Measurements from ENCODE around the gene MARCHF10.

Gene MARCHF10

GRCh38 chr17:62655656-62656055 lies 152.5 kb downstream of the MARCHF10 start:
- H3K4me3 ChIP-seq (ENCODE audit: low read depth, low read length) = no peak overlapping the region
- in situ Hi-C loops (cut with HindIII; ENCODE audit: low pct_ligation_motif_present, low sequenced_read_pairs) = no loop called here
- H3K27me3 ChIP-seq (replicated peaks) = no peaks in the 10 kb centered on the region
- H3K27ac ChIP-seq = no peak overlapping the region
- no peak for DNase-seq
- TF ChIP-seq CTCF (IDR thresholded peaks at IDR 0.05; ENCODE audit: low read depth, low read length, missing control alignments) = no peak
- H3K36me3 ChIP-seq (replicated peaks) = peaks cover 14% of the 10 kb centered on the region

- Histone ChIP-seq H3K27ac (no peak overlapping the region), H3K36me3 (replicated peaks) (peaks cover 19% of the 10 kb centered on the region), H3K4me3 (ENCODE audit: low read depth, low read length) (no peak overlapping the region), H3K27me3 (replicated peaks) (no peaks in the 10 kb centered on the region)
- DNase-seq = no peak
- TF ChIP-seq CTCF (IDR thresholded peaks at IDR 0.05; ENCODE audit: low read depth, low read length, missing control alignments) = no peak
- in situ Hi-C loops (cut with HindIII; ENCODE audit: low pct_ligation_motif_present, low sequenced_read_pairs) = no loop called here
Observed at GRCh38 chr17:62653826-62654761, 154.0 kb downstream of the MARCHF10 start.

DNA sequence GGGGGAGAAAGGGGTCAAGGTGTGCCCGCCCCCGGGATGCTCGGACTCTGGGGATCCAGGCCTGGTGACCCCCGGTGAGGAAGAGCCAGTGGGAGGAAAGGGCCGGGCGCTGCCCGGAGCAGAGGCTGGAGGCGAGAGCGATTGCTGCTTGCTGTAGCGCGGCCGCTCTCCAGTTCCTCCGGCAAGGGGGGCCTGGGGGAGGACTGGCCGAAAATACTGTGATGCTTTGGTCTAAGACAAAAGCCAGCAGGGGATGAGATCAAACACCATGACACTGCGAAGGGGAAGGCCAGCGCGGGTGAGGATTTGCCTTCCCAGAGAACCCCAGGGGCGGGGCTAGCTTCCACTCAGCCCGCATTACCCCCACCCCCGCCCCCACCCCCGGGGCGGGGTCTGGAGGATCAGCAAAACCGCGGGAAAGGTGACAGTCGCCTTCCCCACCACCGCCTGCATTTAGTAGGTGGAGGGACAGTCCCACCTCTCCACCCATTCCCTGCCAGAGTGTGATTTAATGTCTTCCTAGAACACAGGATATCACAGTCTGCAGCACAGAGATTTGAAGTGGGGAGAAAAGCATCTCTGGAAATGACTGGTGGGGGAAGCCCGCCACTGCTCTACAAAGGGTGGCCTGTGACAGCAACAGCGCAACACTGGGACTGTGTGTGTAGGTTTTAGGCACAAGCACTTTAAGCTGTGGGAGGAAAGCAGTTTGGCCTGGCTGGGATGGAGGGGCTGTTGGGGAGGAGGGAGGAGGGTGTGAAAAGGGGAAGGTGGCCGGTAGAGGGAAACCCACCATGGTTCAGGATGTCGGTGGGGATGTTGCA lies 154.9 kb downstream of the MARCHF10 start:
- H3K36me3 ChIP-seq (replicated peaks) = peaks cover 13% of the 10 kb centered on the region
- in situ Hi-C loops (cut with HindIII; ENCODE audit: low pct_ligation_motif_present, low sequenced_read_pairs) = no loop called here
- H3K4me3 ChIP-seq (ENCODE audit: low read depth, low read length) = peak overlapping the region; percentile 51
- DNase-seq = no peak
- H3K27me3 ChIP-seq (replicated peaks) = no peaks in the 10 kb centered on the region
- peak overlapping the region; percentile 42 for H3K27ac ChIP-seq
- TF ChIP-seq CTCF (IDR thresholded peaks at IDR 0.05; ENCODE audit: low read depth, low read length, missing control alignments) = peak; percentile 18

DNA sequence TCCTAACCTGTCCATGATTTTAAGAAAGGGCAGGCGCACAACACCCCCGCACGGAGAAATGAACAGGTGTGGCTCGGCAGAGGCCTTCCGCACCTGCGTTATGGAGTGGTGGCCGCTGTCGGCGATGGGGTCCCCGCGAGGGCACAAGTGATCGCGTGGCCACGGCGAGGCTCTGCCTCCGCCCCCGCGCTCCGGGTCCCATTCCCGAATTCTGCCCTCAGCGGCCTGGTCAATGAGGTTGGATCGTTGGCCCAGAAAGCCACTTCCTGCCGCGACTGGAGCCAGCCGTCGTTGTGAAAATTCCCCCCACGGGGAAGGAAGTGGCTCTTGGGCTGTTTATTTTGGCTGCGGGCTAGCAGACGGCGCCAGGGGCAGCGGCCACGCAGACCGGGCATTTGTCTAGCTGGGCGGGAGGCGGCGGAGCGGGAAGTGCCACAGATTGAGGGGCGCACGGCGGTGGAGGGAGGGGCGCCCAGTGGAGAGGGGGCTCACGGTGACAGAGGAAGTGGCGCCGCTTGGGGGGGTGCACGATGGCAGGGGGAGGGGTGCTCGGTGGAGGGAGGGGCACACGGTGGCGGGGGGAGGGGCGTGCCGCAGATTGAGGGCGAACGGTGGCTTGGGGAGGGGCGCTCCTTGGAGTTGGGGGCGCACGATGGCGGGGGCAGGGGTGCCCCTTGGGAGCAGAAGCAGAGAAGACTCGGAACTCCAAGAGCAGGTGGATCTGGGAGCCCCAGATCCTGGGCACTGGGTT lies 155.7 kb downstream of the MARCHF10 start:
- in situ Hi-C loops (cut with HindIII; ENCODE audit: low pct_ligation_motif_present, low sequenced_read_pairs) = no loop called here
- TF ChIP-seq CTCF (IDR thresholded peaks at IDR 0.05; ENCODE audit: low read depth, low read length, missing control alignments) = no peak
- peaks cover 11% of the 10 kb centered on the region for H3K36me3 ChIP-seq (replicated peaks)
- H3K27ac ChIP-seq = peak overlapping the region; percentile 42
- peak overlapping the region; percentile 51 for H3K4me3 ChIP-seq (ENCODE audit: low read depth, low read length)
- peak; percentile 47 for DNase-seq
- H3K27me3 ChIP-seq (replicated peaks) = no peaks in the 10 kb centered on the region

All from brain microvascular endothelial cell (primary cell).